Thymus (tissue), 11 donors: ENCODE results near the gene ERRFI1. TPM values are rescaled to one million over a fixed set of nuclear protein-coding genes. Genes with fewer than 3 reads are reported as not detected.

ENCODE experiments used
- DNase-seq, 9 donors: peaks; one replicate each; pipeline ENCODE4 v3.0.0-alpha.2; 2013; ENCODE audit warnings: low spot score in 9 of 9, low read depth in 6 of 9, missing footprints in 1 of 9
- H3K27ac ChIP-seq, 2 donors: one replicate each; pipeline ENCODE4 v1.5.1; 2013; ENCODE audit warnings: control low read depth in 1 of 2, low read depth in 1 of 2, low read length in 1 of 2, mild to moderate bottlenecking in 1 of 2, moderate library complexity in 1 of 2
- H3K27me3 ChIP-seq, 2 donors: one replicate each; pipeline ENCODE4 v1.5.1; 2013; ENCODE audit warnings: low read length in 1 of 2; ENCODE audit not compliant: control insufficient read depth in 2 of 2, insufficient read depth in 1 of 2
- H3K36me3 ChIP-seq, 2 donors: one replicate each; pipeline ENCODE4 v1.5.1; 2013; ENCODE audit warnings: low read length in 1 of 2, mild to moderate bottlenecking in 1 of 2, moderate library complexity in 1 of 2; ENCODE audit not compliant: control insufficient read depth in 2 of 2, insufficient read depth in 2 of 2
- H3K4me1 ChIP-seq, 2 donors: one replicate each; pipeline ENCODE4 v1.5.1; 2013; ENCODE audit warnings: low read length in 2 of 2; ENCODE audit not compliant: control insufficient read depth in 2 of 2, insufficient read depth in 2 of 2
- H3K4me3 ChIP-seq, 2 donors: one replicate each; pipeline ENCODE4 v1.5.1; 2013; ENCODE audit warnings: low read length in 2 of 2, control low read depth in 1 of 2, mild to moderate bottlenecking in 1 of 2
- H3K9me3 ChIP-seq, 2 donors: one replicate each; pipeline ENCODE4 v1.5.1; 2013; ENCODE audit warnings: low read length in 1 of 2, mild to moderate bottlenecking in 1 of 2; ENCODE audit not compliant: control insufficient read depth in 2 of 2, insufficient read depth in 1 of 2
- WGBS: extraction: QIAGEN DNeasy Blood & Tissue Kit; methylation state at CpG from one replicate; pipeline ENCODE4 v1.1.7; 2013; 5-methylcytosine and 5-hydroxymethylcytosine counted together
- polyA plus RNA-seq: library from polyadenylated mRNA; stranded (reverse); fragments of 200-250 nt; gene quantifications from one replicate; pipeline ENCODE4 v1.2.3, GENCODE V29; 2013
- total RNA-seq: library from RNA; stranded (reverse); fragments of 120-200 nt; gene quantifications from one replicate; pipeline ENCODE4 v1.2.4, GENCODE V29; 2013
- donor health status: healthy.

Gene ERRFI1
- total and polyA plus RNA-seq, 2 donors, result 3.5 to 75.0 TPM

GRCh38 chr1:8047686-8048445, 21.8 kb upstream of the ERRFI1 start:
- no peak overlapping the region for H3K27ac ChIP-seq
- H3K27me3 ChIP-seq, result no peaks in the 10 kb centered on the region
- no peak for DNase-seq
- H3K36me3 ChIP-seq, result no peaks in the 10 kb centered on the region
- H3K4me3 ChIP-seq, result no peak overlapping the region
- no peaks in the 10 kb centered on the region for H3K4me1 ChIP-seq
- WGBS, result 72% methylated on average over 7 of the region's 7 CpGs
- peaks cover 0 to 3% of the 10 kb centered on the region in 2 donors for H3K9me3 ChIP-seq

GRCh38 chr1:8047112-8047511, 21.0 kb upstream of the ERRFI1 start:
- WGBS, result 88% methylated on average over 3 of the region's 3 CpGs
- Histone ChIP-seq H3K27ac (peak overlapping the region in 1 of 2 donors; percentile 17), H3K4me3 (no peak overlapping the region), H3K9me3 (peaks cover 0 to 3% of the 10 kb centered on the region in 2 donors), H3K27me3 (no peaks in the 10 kb centered on the region), H3K4me1 (no peaks in the 10 kb centered on the region), H3K36me3 (no peaks in the 10 kb centered on the region)
- no peak for DNase-seq

GRCh38 chr1:8046391-8046790, 20.3 kb upstream of the ERRFI1 start:
- no peak for DNase-seq
- no peaks in the 10 kb centered on the region for H3K4me1 ChIP-seq
- no peaks in the 10 kb centered on the region for H3K36me3 ChIP-seq
- H3K9me3 ChIP-seq, result peaks cover 0 to 3% of the 10 kb centered on the region in 2 donors
- H3K4me3 ChIP-seq, result no peak overlapping the region
- H3K27me3 ChIP-seq, result no peaks in the 10 kb centered on the region
- 97% methylated on average over 12 of the region's 12 CpGs for WGBS
- H3K27ac ChIP-seq, result no peak overlapping the region

GRCh38 chr1:8043621-8044020, 17.5 kb upstream of the ERRFI1 start:
- Histone ChIP-seq H3K9me3 (no peaks in the 10 kb centered on the region), H3K27ac (no peak overlapping the region), H3K4me3 (no peak overlapping the region), H3K27me3 (no peaks in the 10 kb centered on the region), H3K4me1 (no peaks in the 10 kb centered on the region), H3K36me3 (no peaks in the 10 kb centered on the region)
- WGBS, result 98% methylated on average over 2 of the region's 2 CpGs
- DNase-seq, result no peak

GRCh38 chr1:8042134-8042533, 16.0 kb upstream of the ERRFI1 start:
- H3K9me3 ChIP-seq, result no peaks in the 10 kb centered on the region
- H3K27ac ChIP-seq, result no peak overlapping the region
- H3K27me3 ChIP-seq, result no peaks in the 10 kb centered on the region
- no peaks in the 10 kb centered on the region for H3K36me3 ChIP-seq
- no peak for DNase-seq
- 99% methylated on average over 3 of the region's 3 CpGs for WGBS
- H3K4me1 ChIP-seq, result no peaks in the 10 kb centered on the region
- no peak overlapping the region for H3K4me3 ChIP-seq

GRCh38 chr1:8040586-8040985, 14.5 kb upstream of the ERRFI1 start:
- DNase-seq, result no peak

GRCh38 chr1:8039071-8039470, 13.0 kb upstream of the ERRFI1 start:
- H3K4me3 ChIP-seq, result no peak overlapping the region
- DNase-seq, result no peak
- no peaks in the 10 kb centered on the region for H3K36me3 ChIP-seq
- 86% methylated on average over 2 of the region's 2 CpGs for WGBS
- H3K27ac ChIP-seq, result no peak overlapping the region
- H3K27me3 ChIP-seq, result no peaks in the 10 kb centered on the region
- H3K4me1 ChIP-seq, result no peaks in the 10 kb centered on the region
- H3K9me3 ChIP-seq, result no peaks in the 10 kb centered on the region

More at GRCh38 chr1:8040586-8040985, 14.5 kb upstream of the ERRFI1 start:
- H3K4me1 ChIP-seq, result no peaks in the 10 kb centered on the region
- no peak overlapping the region for H3K4me3 ChIP-seq
- no peaks in the 10 kb centered on the region for H3K36me3 ChIP-seq
- H3K9me3 ChIP-seq, result no peaks in the 10 kb centered on the region
- H3K27ac ChIP-seq, result no peak overlapping the region
- WGBS, result 86% methylated on average over 1 of the region's 1 CpG
- H3K27me3 ChIP-seq, result no peaks in the 10 kb centered on the region

GRCh38 chr1:8035289-8035688, 9.2 kb upstream of the ERRFI1 start:
- Histone ChIP-seq H3K4me3 (no peak overlapping the region), H3K36me3 (no peaks in the 10 kb centered on the region), H3K27ac (no peak overlapping the region), H3K4me1 (no peaks in the 10 kb centered on the region), H3K9me3 (no peaks in the 10 kb centered on the region), H3K27me3 (no peaks in the 10 kb centered on the region)
- no peak for DNase-seq
- WGBS, result 95% methylated on average over 4 of the region's 4 CpGs

- Histone ChIP-seq H3K36me3 (no peaks in the 10 kb centered on the region), H3K27me3 (peaks cover under 1 to 3% of the 10 kb centered on the region in 2 donors), H3K4me1 (no peaks in the 10 kb centered on the region), H3K9me3 (no peaks in the 10 kb centered on the region), H3K4me3 (no peak overlapping the region), H3K27ac (no peak overlapping the region)
- DNase-seq, result no peak
- 88% methylated on average over 6 of the region's 6 CpGs for WGBS
Measured at GRCh38 chr1:8033322-8033721, 7.2 kb upstream of the ERRFI1 start.
